ENCODE measurements around the gene MMAA.

DNA sequence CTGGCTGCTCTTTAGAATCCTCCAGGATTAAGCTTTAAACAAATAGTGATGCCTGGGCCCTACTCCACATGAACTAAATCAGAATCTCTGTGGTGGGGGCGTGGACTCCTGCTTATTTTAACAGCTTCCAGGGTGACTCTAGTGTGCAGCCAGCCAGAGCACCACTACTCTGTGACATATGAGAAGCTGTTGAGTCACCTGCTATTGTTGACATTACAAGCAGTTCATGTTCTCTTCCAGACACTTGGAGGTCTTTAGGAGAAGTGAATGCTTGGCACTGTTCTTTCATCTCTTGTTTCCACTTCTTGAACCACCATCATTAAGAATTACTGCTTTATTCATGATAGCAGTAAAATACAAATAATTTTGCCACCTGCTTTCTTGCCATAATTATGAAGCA is 60.3 kb downstream of the MMAA start:
- TF ChIP-seq POLR2A (IDR thresholded peaks at IDR 0.05) = peak in 1 of 2 donors; percentile 24
- TF ChIP-seq, protein P1, sequence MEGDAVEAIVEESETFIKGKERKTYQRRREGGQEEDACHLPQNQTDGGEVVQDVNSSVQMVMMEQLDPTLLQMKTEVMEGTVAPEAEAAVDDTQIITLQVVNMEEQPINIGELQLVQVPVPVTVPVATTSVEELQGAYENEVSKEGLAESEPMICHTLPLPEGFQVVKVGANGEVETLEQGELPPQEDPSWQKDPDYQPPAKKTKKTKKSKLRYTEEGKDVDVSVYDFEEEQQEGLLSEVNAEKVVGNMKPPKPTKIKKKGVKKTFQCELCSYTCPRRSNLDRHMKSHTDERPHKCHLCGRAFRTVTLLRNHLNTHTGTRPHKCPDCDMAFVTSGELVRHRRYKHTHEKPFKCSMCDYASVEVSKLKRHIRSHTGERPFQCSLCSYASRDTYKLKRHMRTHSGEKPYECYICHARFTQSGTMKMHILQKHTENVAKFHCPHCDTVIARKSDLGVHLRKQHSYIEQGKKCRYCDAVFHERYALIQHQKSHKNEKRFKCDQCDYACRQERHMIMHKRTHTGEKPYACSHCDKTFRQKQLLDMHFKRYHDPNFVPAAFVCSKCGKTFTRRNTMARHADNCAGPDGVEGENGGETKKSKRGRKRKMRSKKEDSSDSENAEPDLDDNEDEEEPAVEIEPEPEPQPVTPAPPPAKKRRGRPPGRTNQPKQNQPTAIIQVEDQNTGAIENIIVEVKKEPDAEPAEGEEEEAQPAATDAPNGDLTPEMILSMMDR (IDR thresholded peaks at IDR 0.05) = peak in 1 of 6 experiments; percentile 23
